Mesothelial cell of epicardium (in vitro differentiated cells): Measurements from ENCODE around the gene CASP8. TPM values are rescaled to one million over a fixed set of nuclear protein-coding genes. Genes with fewer than 3 reads are reported as not detected.
A peak's percentile ranks its signal among the peaks of the same experiment; 100 is the strongest.

Experiments
- DNase-seq, 2 experiments: peaks; one replicate each; pipeline ENCODE4 v3.0.0; 2021; ENCODE audit warnings: low spot score in 2 of 2; ENCODE audit not compliant: unreplicated experiment in 2 of 2
- H3K27ac Mint-ChIP-seq: 2 replicates; pipeline ENCODE4 v1.8.0; 2021; ENCODE audit warnings: mixed read lengths
- H3K27me3 Mint-ChIP-seq: 2 replicates; pipeline ENCODE4 v1.8.0; 2021; ENCODE audit warnings: low read depth, mixed read lengths
- H3K36me3 Mint-ChIP-seq: 2 replicates; pipeline ENCODE4 v1.8.0; 2021; ENCODE audit warnings: mixed read lengths
- H3K4me1 Mint-ChIP-seq: 2 replicates; pipeline ENCODE4 v1.8.0; 2021; ENCODE audit warnings: mixed read lengths
- H3K4me3 Mint-ChIP-seq: 2 replicates; pipeline ENCODE4 v1.8.0; 2021; ENCODE audit warnings: mild to moderate bottlenecking, moderate library complexity, mixed read lengths
- H3K9me3 Mint-ChIP-seq: 2 replicates; pipeline ENCODE4 v1.8.0; 2021; ENCODE audit warnings: mixed read lengths
- CTCF ChIP-seq: fragments of 200-600 bp; sonication (generic); IDR thresholded peaks from one replicate; pipeline ENCODE4 v1.5.0; 2021; ENCODE audit warnings: antibody characterized with exemption; ENCODE audit not compliant: unreplicated experiment
- total RNA-seq: library from RNA; stranded (reverse); gene quantifications from 3 replicates; pipeline ENCODE4 v1.2.1, GENCODE V29; 2021

CASP8 gene
- total RNA-seq, 1 donor from 2014 or later, result 16.1 TPM

GRCh38 chr2:201256082-201256481 lies 4.3 kb upstream of the CASP8 start:
- DNase-seq, result no peak
- Mint-ChIP-seq H3K4me1 (peaks cover 25% of the 10 kb centered on the region), H3K36me3 (no peaks in the 10 kb centered on the region), H3K27me3 (no peaks in the 10 kb centered on the region), H3K27ac (no peak overlapping the region), H3K9me3 (no peaks in the 10 kb centered on the region), H3K4me3 (no peak overlapping the region)
- no peak for TF ChIP-seq CTCF

GRCh38 chr2:201257381-201257955 lies 2.9 kb upstream of the CASP8 start:
- Mint-ChIP-seq H3K36me3 (no peaks in the 10 kb centered on the region), H3K4me1 (peaks cover 33% of the 10 kb centered on the region), H3K27me3 (no peaks in the 10 kb centered on the region), H3K9me3 (no peaks in the 10 kb centered on the region), H3K27ac (peak overlapping the region; percentile 98), H3K4me3 (peak overlapping the region; percentile 80)
- TF ChIP-seq CTCF, result peak; percentile 41
- DNase-seq, result no peak

- Mint-ChIP-seq H3K4me3 (peak overlapping the region; percentile 80), H3K27ac (peak overlapping the region; percentile 98), H3K4me1 (peaks cover 38% of the 10 kb centered on the region), H3K36me3 (no peaks in the 10 kb centered on the region), H3K9me3 (no peaks in the 10 kb centered on the region), H3K27me3 (no peaks in the 10 kb centered on the region)
- peak in 1 of 2 experiments; percentile 41 for DNase-seq
- TF ChIP-seq CTCF, result no peak
These were observed 2.2 kb upstream of the CASP8 start for GRCh38 chr2:201257956-201258665.

- H3K9me3 Mint-ChIP-seq, result no peaks in the 10 kb centered on the region
- no peaks in the 10 kb centered on the region for H3K36me3 Mint-ChIP-seq
- no peaks in the 10 kb centered on the region for H3K27me3 Mint-ChIP-seq
- H3K4me3 Mint-ChIP-seq, result peak overlapping the region; percentile 80
- H3K4me1 Mint-ChIP-seq, result peaks cover 44% of the 10 kb centered on the region
- DNase-seq, result no peak
- no peak for TF ChIP-seq CTCF
- peak overlapping the region; percentile 98 for H3K27ac Mint-ChIP-seq
These were observed 1.4 kb upstream of the CASP8 start for GRCh38 chr2:201258666-201259615.

GRCh38 chr2:201261471-201261870 lies 1.1 kb downstream of the CASP8 start:
- no peak overlapping the region for H3K4me3 Mint-ChIP-seq

More at GRCh38 chr2:201261471-201261870, 1.1 kb downstream of the CASP8 start:
- Mint-ChIP-seq H3K4me1 (peaks cover 39% of the 10 kb centered on the region), H3K9me3 (no peaks in the 10 kb centered on the region), H3K27me3 (no peaks in the 10 kb centered on the region), H3K27ac (peak overlapping the region; percentile 35), H3K36me3 (peaks cover 3% of the 10 kb centered on the region)
- no peak for DNase-seq
- no peak for TF ChIP-seq CTCF
